ENCODE results near the gene DNMT3A. TPM values are rescaled to one million over a fixed set of nuclear protein-coding genes. Genes with fewer than 3 reads are reported as not detected.
"Not testable (repeated sequence)": the region's sequence is repeated elsewhere in the genome, so short reads cannot be mapped to it uniquely, and the experiment has no call there.

DNMT3A gene
- total and polyA plus RNA-seq, 2 of the 8 experiments (the other 6 are each of a cell fraction or from before 2014, with no cell fraction given), result 33.6 to 178 TPM

- no peak for TF ChIP-seq ATF3 (IDR thresholded peaks at IDR 0.05; ENCODE audit: insufficient read depth, low read depth, low read length)
- no peak for TF ChIP-seq RBBP5 (IDR thresholded peaks at IDR 0.05; ENCODE audit: borderline replicate concordance, low read depth, low read length)
Observed at GRCh38 chr2:25213229-25213628, 128.5 kb downstream of the DNMT3A start (continued).

- H3K4me2 ChIP-seq (ENCODE audit: insufficient read depth in 1 of 2, low read depth in 2 of 2, low read length in 2 of 2); H3K79me1 ChIP-seq (ENCODE audit: low read depth, low read length); H3K23me2 ChIP-seq (ENCODE audit: low read depth, low read length); H4K5ac ChIP-seq (ENCODE audit: insufficient read length, low read depth, low read length); H2BK5ac ChIP-seq (ENCODE audit: low read depth, low read length); H3K79me2 ChIP-seq (ENCODE audit: control insufficient read depth in 1 of 2, insufficient read depth in 2 of 2, low read length in 2 of 2); H2BK20ac ChIP-seq (ENCODE audit: low read length); FAIRE-seq; H2BK120ac ChIP-seq (replicated peaks; ENCODE audit: low read depth, low read length); H3K36me3 ChIP-seq (ENCODE audit: control insufficient read depth in 2 of 4, insufficient read depth in 4 of 4, low read length in 3 of 4); H3K4ac ChIP-seq (replicated peaks; ENCODE audit: insufficient read length, low read depth, low read length); H3K9me3 ChIP-seq (ENCODE audit: insufficient read depth in 2 of 2, low read depth in 1 of 2, low read length in 1 of 2); H2BK15ac ChIP-seq (ENCODE audit: low read length); H3K56ac ChIP-seq (replicated peaks; ENCODE audit: insufficient read length, low read depth, low read length); H3K23ac ChIP-seq (ENCODE audit: insufficient read length); H3K4me3 ChIP-seq (ENCODE audit: extremely low read depth in 1 of 4, insufficient read depth in 2 of 4, low read depth in 3 of 4, low read length in 4 of 4); H4K20me1 ChIP-seq (replicated peaks in 1 of 2; ENCODE audit: control insufficient read depth in 1 of 2, insufficient read depth in 2 of 2, low read length in 2 of 2); H2AFZ ChIP-seq (ENCODE audit: low read length); H3K18ac ChIP-seq (ENCODE audit: extremely low read depth, low read length); H3K14ac ChIP-seq (ENCODE audit: insufficient read length); H2BK12ac ChIP-seq (ENCODE audit: low read depth, low read length); DNase-seq (ENCODE audit: low read depth in 1 of 2, low spot score in 2 of 2); H4K8ac ChIP-seq (ENCODE audit: extremely low read depth, insufficient read depth, low read length); H3K9ac ChIP-seq (replicated peaks in 1 of 4; ENCODE audit: extremely low read depth in 1 of 4, low read depth in 3 of 4, low read length in 3 of 4); H4K91ac ChIP-seq (replicated peaks; ENCODE audit: insufficient read length, low read length); H2AK5ac ChIP-seq (ENCODE audit: low read depth, low read length); H3K27ac ChIP-seq (ENCODE audit: low read depth, low read length); H3K27me3 ChIP-seq (replicated peaks in 1 of 4; ENCODE audit: control insufficient read depth in 3 of 4, extremely low read depth in 1 of 4, insufficient read depth in 3 of 4, low read length in 3 of 4): not testable (repeated sequence)
- ChIA-PET POLR2A (ENCODE audit: partially characterized antibody) (interaction anchor here (1.4 kb wide), 1 partner anchor 19 kb away, joined by 4 read pairs; no protein-coding TSS in a partner anchor), CTCF (ENCODE audit: partially characterized antibody) (interaction anchor here (1.3 to 3.3 kb wide), 4 partner anchors 13 to 46 kb away, joined by 4 to 22 read pairs (median 5); no protein-coding TSS in a partner anchor)
- peaks cover 0 to 13% (median 5%) of the 10 kb centered on the region in 4 experiments; a peak in 5 of 7 replicates for H3K4me1 ChIP-seq (replicated peaks in 1 of 4; ENCODE audit: control insufficient read depth in 3 of 4, insufficient read depth in 4 of 4, low read length in 3 of 4)
- WGBS, 2 experiments (ENCODE audit: extremely low coverage in 1 of 2, insufficient coverage in 1 of 2, insufficient read length in 1 of 2, insufficient replicate concordance in 2 of 2, low coverage in 1 of 2, low lambda C conversion rate in 2 of 2, missing lambda C conversion rate in 1 of 2), result 94% methylated on average over 6 of the region's 6 CpGs; no CpG with 5 or more reads in 1 of the 2 experiments
Observed at GRCh38 chr2:25210923-25211322, 130.8 kb downstream of the DNMT3A start.
